Mesenchymal stem cell (in vitro differentiated cells and primary cell): ENCODE results near the gene CD72.

Experiments used
- DNase-seq: peaks from one replicate; pipeline ENCODE4 v3.0.0-alpha.2; 2013
- H2AFZ ChIP-seq: one replicate; pipeline ENCODE4 v1.6.1; 2013; ENCODE audit warnings: low read depth, mild to moderate bottlenecking, control low read depth, inconsistent platforms, low read length, moderate library complexity
- H2AK5ac ChIP-seq: 2 replicates; pipeline ENCODE4 v1.6.1; 2013; ENCODE audit warnings: low read length, moderate library complexity, mild to moderate bottlenecking, inconsistent platforms; ENCODE audit not compliant: severe bottlenecking
- H2BK120ac ChIP-seq: one replicate; pipeline ENCODE4 v1.6.1; 2013; ENCODE audit warnings: low read depth, mild to moderate bottlenecking, inconsistent platforms, low read length, moderate library complexity
- H2BK12ac ChIP-seq, 2 experiments: one replicate each; pipeline ENCODE4 v1.6.1; 2013; ENCODE audit warnings: inconsistent platforms in 2 of 2, low read length in 2 of 2, mild to moderate bottlenecking in 2 of 2, moderate library complexity in 2 of 2, control low read depth in 1 of 2
- H2BK15ac ChIP-seq: one replicate; pipeline ENCODE4 v1.6.1; 2013; ENCODE audit warnings: mild to moderate bottlenecking, low read depth, inconsistent platforms; ENCODE audit not compliant: poor library complexity, severe bottlenecking
- H2BK5ac ChIP-seq: 2 replicates; pipeline ENCODE4 v1.6.1; 2013; ENCODE audit warnings: low read depth, mild to moderate bottlenecking, low read length, control low read depth, inconsistent platforms; ENCODE audit not compliant: poor library complexity, severe bottlenecking
- H3K14ac ChIP-seq, 2 experiments: one replicate each; pipeline ENCODE4 v1.6.1; 2013; ENCODE audit warnings: inconsistent platforms in 2 of 2, low read length in 2 of 2, control low read depth in 1 of 2, mild to moderate bottlenecking in 1 of 2, moderate library complexity in 1 of 2
- H3K18ac ChIP-seq, 2 experiments: one replicate each; pipeline ENCODE4 v1.6.1; 2013; ENCODE audit warnings: inconsistent platforms in 2 of 2, low read length in 2 of 2, control low read depth in 1 of 2, low read depth in 1 of 2, mild to moderate bottlenecking in 1 of 2
- H3K23ac ChIP-seq, 2 experiments: one replicate each; pipeline ENCODE4 v1.6.1; 2013; ENCODE audit warnings: inconsistent platforms in 2 of 2, low read length in 2 of 2, mild to moderate bottlenecking in 2 of 2, moderate library complexity in 2 of 2, control low read depth in 1 of 2
- H3K27ac ChIP-seq: 2 replicates; pipeline ENCODE4 v1.5.1; 2013; ENCODE audit warnings: mild to moderate bottlenecking, moderate library complexity, low read length, control low read depth, inconsistent platforms; ENCODE audit not compliant: poor library complexity, severe bottlenecking
- H3K27me3 ChIP-seq, 2 experiments: 2 replicates each; pipeline versions ENCODE4 v1.6.1 to v1.7.0; 2013; ENCODE audit warnings: low read length in 2 of 2, mild to moderate bottlenecking in 2 of 2, moderate library complexity in 2 of 2, control low read depth in 1 of 2, inconsistent platforms in 1 of 2; ENCODE audit not compliant: control insufficient read depth in 1 of 2, insufficient read depth in 1 of 2
- H3K36me3 ChIP-seq, 2 experiments: 2 replicates each; pipeline versions ENCODE4 v1.6.1 to v1.7.0; 2013; ENCODE audit warnings: low read length in 2 of 2, control low read depth in 1 of 2, inconsistent platforms in 1 of 2, low read depth in 1 of 2, mild to moderate bottlenecking in 1 of 2; ENCODE audit not compliant: insufficient read depth in 2 of 2, control insufficient read depth in 1 of 2
- H3K4ac ChIP-seq, 2 experiments: one replicate each; pipeline ENCODE4 v1.6.1; 2013; ENCODE audit warnings: inconsistent platforms in 2 of 2, low read length in 2 of 2, mild to moderate bottlenecking in 2 of 2, moderate library complexity in 2 of 2, control low read depth in 1 of 2, low read depth in 1 of 2
- H3K4me1 ChIP-seq: 2 replicates; pipeline ENCODE4 v1.6.1; 2013; ENCODE audit warnings: low read depth, low read length, control low read depth; ENCODE audit not compliant: control insufficient read depth, insufficient read depth
- H3K4me2 ChIP-seq: 2 replicates; pipeline ENCODE4 v1.6.1; 2013; ENCODE audit warnings: low read length, mild to moderate bottlenecking, inconsistent platforms; ENCODE audit not compliant: poor library complexity, severe bottlenecking
- H3K4me3 ChIP-seq, 2 experiments: 2 replicates each; pipeline versions ENCODE4 v1.5.1 to v1.7.0; 2013; ENCODE audit warnings: low read length in 2 of 2, mild to moderate bottlenecking in 2 of 2, control low read depth in 1 of 2, low read depth in 1 of 2; ENCODE audit not compliant: insufficient read depth in 1 of 2
- H3K79me1 ChIP-seq: replicated peaks from 2 replicates; pipeline ENCODE4 v1.6.1; 2013; ENCODE audit warnings: mild to moderate bottlenecking, control low read depth, low read length, inconsistent platforms; ENCODE audit not compliant: poor library complexity, severe bottlenecking
- H3K9ac ChIP-seq: 2 replicates; pipeline ENCODE4 v1.7.0; 2013; ENCODE audit warnings: mild to moderate bottlenecking, low read length, moderate library complexity
- H3K9me3 ChIP-seq: 2 replicates; pipeline ENCODE4 v1.7.0; 2013; ENCODE audit warnings: mild to moderate bottlenecking, low read length; ENCODE audit not compliant: control insufficient read depth
- H4K8ac ChIP-seq: one replicate; pipeline ENCODE4 v1.6.1; 2013; ENCODE audit warnings: inconsistent platforms, mild to moderate bottlenecking, low read length, moderate library complexity
- H4K91ac ChIP-seq: one replicate; pipeline ENCODE4 v1.6.1; 2013; ENCODE audit warnings: mild to moderate bottlenecking, low read length, inconsistent platforms
- WGBS: methylation state at CpG from one replicate; pipeline ENCODE4 v1.1.7; 2013; ENCODE audit warnings: mixed read lengths; 5-methylcytosine and 5-hydroxymethylcytosine counted together

Gene CD72

GRCh38 chr9:35627575-35627974, 9.4 kb upstream of the CD72 start:
- Histone ChIP-seq H3K23ac (no peak overlapping the region), H4K91ac (no peak overlapping the region), H3K4me1 (peaks cover 1% of the 10 kb centered on the region), H3K4ac (no peak overlapping the region), H2BK120ac (no peak overlapping the region), H2AFZ (no peak overlapping the region), H3K36me3 (no peaks in the 10 kb centered on the region), H3K18ac (no peak overlapping the region), H2BK15ac (no peak overlapping the region), H2BK5ac (no peak overlapping the region), H3K27me3 (no peaks in the 10 kb centered on the region), H2AK5ac (no peak overlapping the region), H3K27ac (no peak overlapping the region), H3K9ac (no peak overlapping the region), H3K4me2 (no peak overlapping the region), H4K8ac (no peak overlapping the region), H2BK12ac (no peak overlapping the region), H3K4me3 (no peak overlapping the region), H3K14ac (no peak overlapping the region), H3K9me3 (no peaks in the 10 kb centered on the region), H3K79me1 (no peaks in the 10 kb centered on the region)
- WGBS, result 88% methylated on average over 2 of the region's 2 CpGs
- no peak for DNase-seq

DNA sequence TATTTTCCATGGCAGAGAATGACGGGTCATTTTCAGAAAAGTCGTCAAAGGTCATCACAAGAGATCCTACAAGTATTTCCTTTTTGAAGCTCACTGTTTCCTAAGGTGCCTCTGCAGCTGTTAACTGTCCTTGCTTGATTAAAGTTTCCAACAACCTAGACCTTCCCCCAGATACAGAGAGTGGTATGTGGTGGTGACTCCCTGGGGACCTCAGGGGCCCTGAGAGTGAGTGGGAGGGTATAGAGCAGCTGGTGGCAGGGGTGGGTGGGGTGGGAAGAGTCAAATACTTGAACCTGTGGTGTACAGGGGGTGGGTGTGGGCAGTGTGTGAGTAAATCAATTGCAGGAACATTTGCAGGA, 1.6 kb upstream of the CD72 start:
- Histone ChIP-seq H3K4ac (no peak overlapping the region), H4K8ac (no peak overlapping the region), H3K18ac (no peak overlapping the region), H2BK12ac (no peak overlapping the region), H3K4me2 (no peak overlapping the region), H2BK5ac (no peak overlapping the region), H3K9ac (no peak overlapping the region), H3K14ac (no peak overlapping the region), H2BK15ac (no peak overlapping the region), H2BK120ac (no peak overlapping the region), H3K27ac (no peak overlapping the region), H3K4me3 (no peak overlapping the region), H3K36me3 (no peaks in the 10 kb centered on the region), H4K91ac (no peak overlapping the region), H3K23ac (no peak overlapping the region), H2AFZ (no peak overlapping the region), H3K79me1 (no peaks in the 10 kb centered on the region), H3K27me3 (peaks cover 0 to 56% of the 10 kb centered on the region in 2 experiments), H3K9me3 (no peaks in the 10 kb centered on the region), H2AK5ac (no peak overlapping the region), H3K4me1 (peaks cover 7% of the 10 kb centered on the region)
- no CpG with 5 or more reads among the region's 2 CpGs for WGBS
- no peak for DNase-seq

DNA sequence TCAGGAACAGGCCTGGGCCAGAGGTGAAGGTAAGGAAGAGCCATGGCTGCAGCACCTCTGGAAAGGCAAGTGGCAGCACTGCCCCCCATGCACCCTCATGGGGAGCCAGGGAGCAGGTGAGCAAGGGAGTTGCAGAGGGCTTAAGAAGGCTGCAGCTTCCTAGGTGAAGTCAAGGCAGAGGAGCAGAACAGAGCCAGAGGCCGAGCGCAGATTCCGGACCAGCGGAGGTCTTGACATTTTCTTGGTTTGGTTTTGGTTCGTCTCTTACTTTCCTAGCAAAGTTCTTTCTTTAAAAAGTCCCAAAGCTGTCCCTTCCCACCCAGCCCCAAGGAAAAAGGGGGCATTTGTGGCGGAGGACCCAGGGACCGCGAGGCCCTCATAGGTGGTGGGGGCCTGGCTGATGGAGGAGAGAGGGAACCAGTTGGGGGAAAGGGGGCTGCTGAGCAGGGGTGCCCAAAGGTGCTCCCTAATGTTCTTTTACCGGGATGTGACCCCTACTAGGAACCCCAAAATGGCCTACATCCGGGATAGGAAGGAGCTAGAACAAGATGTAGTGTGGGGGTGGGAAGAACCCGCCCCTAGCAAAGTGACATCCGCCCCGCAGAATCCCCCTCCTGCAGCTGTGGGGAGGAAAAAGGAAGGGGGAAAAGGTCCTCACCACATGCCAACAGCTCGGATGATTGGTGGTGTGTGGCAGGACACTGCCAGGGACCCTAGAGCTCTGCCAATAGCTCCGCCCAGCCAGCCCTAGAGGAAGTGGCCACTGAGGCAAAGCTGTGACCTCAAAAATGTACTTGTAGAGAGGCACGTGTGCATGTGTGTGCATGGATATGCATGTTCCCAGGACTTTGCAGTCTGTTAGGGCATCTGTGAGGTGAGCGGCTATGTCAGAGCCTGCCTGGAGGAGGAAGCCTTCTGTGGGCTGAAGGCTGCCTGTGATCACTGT, 914 bp upstream of the CD72 start:
- Histone ChIP-seq H3K4ac (no peak overlapping the region), H4K91ac (no peak overlapping the region), H3K9ac (no peak overlapping the region), H3K18ac (no peak overlapping the region), H3K9me3 (no peaks in the 10 kb centered on the region), H3K27me3 (peaks cover 0 to 61% of the 10 kb centered on the region in 2 experiments), H3K23ac (no peak overlapping the region), H3K36me3 (no peaks in the 10 kb centered on the region), H3K4me3 (no peak overlapping the region), H4K8ac (no peak overlapping the region), H2AK5ac (no peak overlapping the region), H3K27ac (no peak overlapping the region), H2BK12ac (no peak overlapping the region), H2BK120ac (no peak overlapping the region), H2BK15ac (no peak overlapping the region), H3K79me1 (no peaks in the 10 kb centered on the region), H3K4me1 (peaks cover 7% of the 10 kb centered on the region), H3K14ac (no peak overlapping the region), H2AFZ (no peak overlapping the region), H3K4me2 (no peak overlapping the region), H2BK5ac (no peak overlapping the region)
- no peak for DNase-seq
- 92% methylated on average over 16 of the region's 17 CpGs for WGBS

GRCh38 chr9:35617548-35617947, 665 bp downstream of the CD72 start:
- H3K79me1 ChIP-seq, result no peaks in the 10 kb centered on the region
- H4K8ac ChIP-seq, result no peak overlapping the region
- H3K23ac ChIP-seq, result no peak overlapping the region
- 82% methylated on average over 8 of the region's 8 CpGs for WGBS
- no peak for DNase-seq
- no peak overlapping the region for H2AK5ac ChIP-seq
- no peak overlapping the region for H3K4ac ChIP-seq
- no peak overlapping the region for H3K14ac ChIP-seq
- H2BK12ac ChIP-seq, result no peak overlapping the region
- H3K4me1 ChIP-seq, result peaks cover 7% of the 10 kb centered on the region
- no peak overlapping the region for H3K18ac ChIP-seq
- no peaks in the 10 kb centered on the region for H3K9me3 ChIP-seq
- H3K27ac ChIP-seq, result no peak overlapping the region
- no peak overlapping the region for H4K91ac ChIP-seq
- H3K9ac ChIP-seq, result peak overlapping the region; percentile 89
- H3K27me3 ChIP-seq, result peaks cover 0 to 65% of the 10 kb centered on the region in 2 experiments
- H2BK15ac ChIP-seq, result no peak overlapping the region
- H2BK120ac ChIP-seq, result no peak overlapping the region
- H3K36me3 ChIP-seq, result peaks cover 0 to 3% of the 10 kb centered on the region in 2 experiments
- H2AFZ ChIP-seq, result no peak overlapping the region
- no peak overlapping the region for H2BK5ac ChIP-seq
- H3K4me2 ChIP-seq, result no peak overlapping the region
- peak overlapping the region in 1 of 2 experiments; percentile 76 for H3K4me3 ChIP-seq
